ENCODE results near the gene NFXL1.

DNA sequence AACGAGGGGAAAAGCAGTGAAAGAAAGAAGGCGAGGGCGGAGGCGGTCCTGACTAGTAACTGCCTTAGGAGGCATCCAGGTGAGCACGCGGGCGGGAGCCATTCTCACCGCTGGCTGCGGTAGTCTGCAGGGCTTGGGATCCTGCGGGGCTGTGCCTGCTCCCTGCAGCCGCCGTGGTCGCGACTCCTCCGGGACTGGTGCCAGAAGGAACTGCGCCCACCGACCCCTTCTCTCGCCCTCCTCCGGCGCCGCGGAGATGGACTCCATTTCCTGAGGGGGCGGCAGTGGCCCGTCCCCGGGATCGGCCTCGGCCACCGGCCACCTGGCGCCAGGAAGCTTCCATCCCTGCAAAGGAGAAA, 543 bp downstream of the NFXL1 start:
- TF ChIP-seq, protein P1, sequence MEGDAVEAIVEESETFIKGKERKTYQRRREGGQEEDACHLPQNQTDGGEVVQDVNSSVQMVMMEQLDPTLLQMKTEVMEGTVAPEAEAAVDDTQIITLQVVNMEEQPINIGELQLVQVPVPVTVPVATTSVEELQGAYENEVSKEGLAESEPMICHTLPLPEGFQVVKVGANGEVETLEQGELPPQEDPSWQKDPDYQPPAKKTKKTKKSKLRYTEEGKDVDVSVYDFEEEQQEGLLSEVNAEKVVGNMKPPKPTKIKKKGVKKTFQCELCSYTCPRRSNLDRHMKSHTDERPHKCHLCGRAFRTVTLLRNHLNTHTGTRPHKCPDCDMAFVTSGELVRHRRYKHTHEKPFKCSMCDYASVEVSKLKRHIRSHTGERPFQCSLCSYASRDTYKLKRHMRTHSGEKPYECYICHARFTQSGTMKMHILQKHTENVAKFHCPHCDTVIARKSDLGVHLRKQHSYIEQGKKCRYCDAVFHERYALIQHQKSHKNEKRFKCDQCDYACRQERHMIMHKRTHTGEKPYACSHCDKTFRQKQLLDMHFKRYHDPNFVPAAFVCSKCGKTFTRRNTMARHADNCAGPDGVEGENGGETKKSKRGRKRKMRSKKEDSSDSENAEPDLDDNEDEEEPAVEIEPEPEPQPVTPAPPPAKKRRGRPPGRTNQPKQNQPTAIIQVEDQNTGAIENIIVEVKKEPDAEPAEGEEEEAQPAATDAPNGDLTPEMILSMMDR (IDR thresholded peaks at IDR 0.05), result no peak
- no peak for TF ChIP-seq POLR2AphosphoS5 (IDR thresholded peaks at IDR 0.05)
